Smooth muscle cell of the brain vasculature (primary cell): ENCODE measurements around the gene AWAT2.

Experiments used
- DNase-seq: peaks from one replicate; pipeline ENCODE4 v3.0.0-alpha.2; 2012; ENCODE audit warnings: low read depth, low spot score

AWAT2 gene

GRCh38 chrX:70049925-70050324, at the start of gene AWAT2:
Gene AWAT2, minus strand, starts transcription at chrX:70049938. Its CDS starts 6 bp downstream, at chrX:70049932.
- DNase-seq, result no peak

GRCh38 chrX:70096052-70096451, 46.3 kb upstream of the AWAT2 start:
- no peak for DNase-seq

DNA sequence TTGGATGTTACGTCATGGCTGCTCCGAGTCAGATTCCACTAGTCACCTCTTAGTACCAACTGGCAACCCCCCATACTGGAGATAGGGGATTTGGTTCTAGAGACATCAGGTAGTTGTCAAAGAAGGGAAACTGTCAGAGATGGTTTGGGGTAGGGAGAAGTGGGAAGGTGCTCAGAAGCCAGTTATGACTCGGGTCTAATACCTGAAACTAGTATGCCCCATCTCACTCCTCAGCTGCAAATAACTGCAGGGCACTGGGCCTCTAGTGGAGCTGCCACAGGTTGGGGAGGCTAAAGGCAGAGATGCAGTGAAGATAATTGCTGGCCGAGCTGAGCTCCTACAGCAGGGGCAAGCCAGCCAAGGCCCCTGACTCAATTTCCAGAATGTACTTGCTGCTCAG, 42.5 kb upstream of the AWAT2 start:
- DNase-seq, result no peak

GRCh38 chrX:70089604-70090297, 40.0 kb upstream of the AWAT2 start:
- DNase-seq, result no peak

DNA sequence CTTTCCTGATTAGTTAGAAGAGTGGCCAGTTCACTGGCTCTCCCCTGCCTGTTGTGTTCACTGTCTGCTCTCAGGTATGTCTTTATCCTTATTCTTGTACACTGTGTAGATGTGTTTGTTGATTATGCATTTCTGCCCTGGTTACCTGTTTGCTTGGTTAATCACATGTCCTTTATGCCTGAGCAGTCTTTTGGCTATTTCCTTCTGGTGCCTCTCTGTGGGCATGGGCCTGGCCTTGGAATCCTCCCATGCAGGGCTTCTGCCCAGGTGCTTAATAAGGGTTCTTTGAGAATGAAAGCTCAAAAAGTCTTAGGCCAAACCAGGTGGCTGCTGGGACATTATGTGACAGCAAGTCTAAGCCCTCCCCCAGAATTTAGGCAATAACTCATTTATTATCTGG, 39.0 kb upstream of the AWAT2 start:
- DNase-seq, result no peak

DNA sequence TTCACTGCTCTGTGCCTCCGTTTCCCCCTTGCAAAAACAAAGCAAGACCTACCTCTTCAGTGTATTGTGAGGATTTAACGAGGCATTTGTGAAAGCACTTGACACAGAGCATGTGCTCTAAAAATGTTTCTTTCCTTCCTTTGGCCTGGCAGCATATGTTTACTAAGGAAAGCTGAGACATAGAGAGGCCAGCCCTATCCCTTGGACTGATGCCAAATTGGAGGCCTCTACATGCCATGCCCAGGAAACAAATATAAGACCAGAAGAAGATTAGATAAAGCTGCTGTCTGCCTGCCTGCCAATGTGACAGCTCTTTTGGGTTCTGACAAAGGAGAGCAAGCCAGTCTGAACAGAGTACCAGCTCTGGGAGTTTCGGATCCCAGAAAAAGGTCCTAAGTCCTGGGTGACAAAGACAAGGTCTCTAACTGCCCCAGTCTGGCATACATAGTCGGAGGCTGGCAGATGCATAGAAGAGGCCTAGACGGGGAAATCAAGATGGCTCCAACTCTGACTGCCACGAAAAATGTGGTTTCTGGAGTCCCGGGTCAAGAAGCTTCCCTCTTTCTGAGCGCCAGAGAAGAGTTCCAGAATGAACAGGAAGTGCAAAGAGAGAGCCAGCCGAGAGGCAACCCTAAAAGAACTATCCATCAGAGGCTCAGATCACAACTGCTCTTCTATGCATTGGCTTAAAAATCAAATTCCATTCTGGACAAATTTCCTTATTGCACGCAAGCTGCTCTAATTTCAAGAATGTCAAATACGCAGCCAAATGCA, 38.3 kb upstream of the AWAT2 start:
- no peak for DNase-seq

DNA sequence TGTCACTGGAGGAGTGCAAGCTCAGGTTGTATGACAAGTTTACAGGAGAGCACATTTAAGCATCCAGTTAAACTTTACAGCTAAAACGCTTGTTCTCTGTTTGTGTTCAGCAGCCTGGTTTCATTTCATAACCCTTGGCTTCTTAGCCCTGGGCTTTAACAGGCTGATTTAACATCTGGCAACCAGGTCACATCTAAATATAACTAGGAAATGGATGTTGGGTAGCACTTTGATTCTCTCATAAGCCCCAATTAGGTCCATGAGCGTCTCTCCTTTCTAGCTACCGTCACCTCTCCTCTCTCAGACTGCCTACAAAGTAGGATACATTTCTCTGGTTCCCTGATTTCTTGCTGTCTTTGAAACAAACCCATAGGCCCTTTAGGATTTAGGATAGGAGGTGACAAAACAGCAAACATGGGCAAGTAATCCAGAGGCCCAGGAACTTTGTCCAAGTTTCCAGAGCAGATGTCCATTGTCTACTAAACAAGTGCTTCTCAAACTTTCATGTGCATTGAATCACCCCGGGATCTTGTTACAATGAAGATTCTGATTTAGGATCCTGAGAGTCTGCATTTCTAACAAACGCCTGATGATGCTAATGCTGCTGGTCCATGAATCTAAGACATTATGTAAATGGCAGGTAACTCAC, 35.0 kb upstream of the AWAT2 start:
- no peak for DNase-seq

DNA sequence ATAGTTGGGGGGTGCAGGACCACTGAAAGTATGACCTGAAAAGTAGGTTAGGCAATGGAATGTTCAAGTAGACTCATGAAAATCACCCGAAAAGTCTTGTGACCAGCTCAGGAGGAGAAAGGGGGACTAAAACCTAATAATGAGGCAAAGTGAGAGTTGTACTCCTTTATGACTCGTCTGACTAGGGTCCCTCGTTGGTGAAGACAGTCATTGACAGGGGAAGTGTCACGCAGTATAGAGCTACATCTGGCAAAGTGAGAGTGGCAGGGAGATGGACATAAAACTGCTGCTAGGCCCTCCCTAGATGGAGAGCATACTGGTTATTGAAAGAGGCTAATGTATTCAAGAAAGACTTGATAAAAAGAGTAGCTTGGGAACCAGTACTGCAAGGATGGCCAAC, 33.0 kb upstream of the AWAT2 start:
- no peak for DNase-seq

DNA sequence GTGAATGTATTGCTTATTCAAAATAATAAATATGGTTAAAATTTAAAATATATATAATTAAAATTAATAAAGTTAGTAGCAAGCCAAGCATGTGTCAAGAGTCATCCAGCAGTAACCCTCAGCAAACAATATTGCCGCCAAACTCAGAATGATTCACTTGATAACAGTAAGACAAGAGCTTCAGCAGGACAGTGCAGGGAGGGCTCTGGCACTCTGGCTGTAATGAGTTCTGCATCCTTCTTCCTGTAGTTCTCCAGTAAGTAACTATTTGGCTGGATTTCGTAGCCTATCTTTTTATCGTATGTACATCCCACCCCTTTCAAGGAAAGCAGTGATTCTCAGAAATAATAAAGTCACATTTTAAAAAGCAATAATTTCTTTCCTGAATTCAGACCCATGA, 30.1 kb upstream of the AWAT2 start:
- no peak for DNase-seq

DNA sequence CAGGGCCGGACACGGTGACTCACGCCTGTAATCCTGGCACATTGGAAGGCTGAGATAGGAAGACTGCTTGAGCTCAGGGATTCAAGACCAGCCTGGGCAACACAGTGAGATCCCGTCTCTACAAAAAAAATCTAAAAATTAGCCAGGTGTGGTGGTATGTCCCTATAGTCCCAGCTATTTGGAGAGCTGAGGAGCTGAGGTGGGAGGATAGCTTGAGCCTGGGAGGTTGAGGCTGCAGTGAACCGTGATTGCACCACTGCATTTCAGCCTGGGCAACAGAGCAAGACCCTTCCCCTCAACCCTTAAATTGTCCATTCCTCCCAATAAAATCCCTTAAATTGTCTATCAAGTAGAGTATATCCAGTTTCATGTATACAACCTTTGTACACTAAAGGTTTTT, 29.6 kb upstream of the AWAT2 start:
- no peak for DNase-seq

DNA sequence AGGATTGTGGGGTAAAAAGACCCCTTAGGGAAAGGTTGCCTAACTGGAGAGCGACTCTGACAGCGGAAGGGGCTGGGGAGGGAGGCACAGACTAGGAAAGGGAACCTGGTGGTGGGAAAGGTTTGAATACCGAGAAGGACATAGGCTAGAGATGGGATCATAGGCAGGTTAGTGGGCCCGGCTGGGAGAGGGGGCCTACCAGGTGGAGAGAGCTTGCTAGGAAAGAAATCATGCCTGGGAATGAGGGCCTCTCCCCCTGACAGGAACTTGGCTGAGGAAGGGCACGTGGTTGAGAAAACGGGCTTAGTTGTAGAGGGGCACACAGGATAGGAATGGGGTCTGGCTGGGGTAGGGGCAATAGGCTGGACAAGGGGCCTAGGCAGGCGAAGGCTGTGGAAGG, 16.9 kb upstream of the AWAT2 start:
- no peak for DNase-seq

GRCh38 chrX:70062961-70063550, 13.3 kb upstream of the AWAT2 start:
- DNase-seq, result no peak

DNA sequence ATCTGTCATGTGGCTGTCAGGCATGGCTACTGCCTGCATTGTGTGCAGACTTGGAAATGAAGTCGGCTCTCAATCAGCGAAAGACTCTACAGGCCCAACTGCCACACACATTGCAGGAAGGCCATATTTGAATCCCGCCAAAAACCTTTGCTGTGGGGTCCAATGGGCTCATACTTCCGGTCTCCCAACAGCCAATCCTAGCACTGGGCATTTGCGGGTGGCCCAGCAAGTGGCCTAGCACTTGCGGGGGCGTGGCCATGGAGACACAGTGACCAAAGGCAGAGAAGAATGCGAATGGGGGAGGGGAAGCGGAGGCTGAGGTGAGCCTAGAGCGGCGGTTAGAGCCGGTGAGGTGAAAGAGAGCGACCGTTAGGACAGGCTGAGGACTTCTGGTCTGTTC, 12.3 kb upstream of the AWAT2 start, which contains the start of gene OTUD6A:
TSS of gene OTUD6A (plus strand) at position 382 of the 400 bp plus-strand sequence. CDS start 68 bp downstream, outside the sequence.
- DNase-seq, result no peak

- DNase-seq, result no peak
Measured at GRCh38 chrX:70054391-70054790, 4.7 kb upstream of the AWAT2 start.

GRCh38 chrX:70052895-70053615, 3.3 kb upstream of the AWAT2 start:
- no peak for DNase-seq

GRCh38 chrX:70049406-70049805, 332 bp downstream of the AWAT2 start:
- no peak for DNase-seq

GRCh38 chrX:70046978-70047377, 2.8 kb downstream of the AWAT2 start:
- no peak for DNase-seq

DNA sequence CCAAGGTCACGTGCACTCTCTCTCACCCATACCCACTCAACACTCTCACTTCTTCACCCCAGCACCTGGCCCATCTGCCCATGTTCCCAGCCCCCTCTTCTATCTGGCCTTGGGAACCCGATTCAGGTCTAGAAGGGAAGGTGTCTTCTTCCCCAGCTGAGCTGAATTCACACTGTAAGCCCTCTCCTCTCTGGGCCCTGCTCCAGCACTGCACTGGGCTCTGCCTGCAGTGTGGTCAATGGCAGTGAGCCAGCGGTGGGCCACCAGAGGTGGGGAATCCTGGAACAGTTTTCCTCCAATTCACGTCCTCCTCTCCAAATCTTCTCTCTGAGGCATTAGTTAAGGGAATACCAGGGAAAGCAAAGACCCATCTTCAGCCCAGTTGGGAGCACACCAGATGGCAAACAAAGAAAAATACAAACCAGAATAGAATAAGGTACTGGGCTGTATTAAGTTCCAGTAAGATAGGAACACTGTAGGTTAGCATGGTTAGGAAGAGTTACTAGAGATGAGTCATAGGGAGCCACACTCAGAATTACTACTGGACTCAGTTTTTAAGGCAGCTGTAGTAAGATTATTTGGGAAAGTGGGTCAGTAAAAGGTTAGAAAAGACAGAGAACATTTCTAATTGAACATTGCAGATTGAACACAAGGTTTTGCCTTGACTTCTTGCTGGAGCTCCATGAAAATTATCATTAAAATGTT, 5.0 kb downstream of the AWAT2 start:
- no peak for DNase-seq

DNA sequence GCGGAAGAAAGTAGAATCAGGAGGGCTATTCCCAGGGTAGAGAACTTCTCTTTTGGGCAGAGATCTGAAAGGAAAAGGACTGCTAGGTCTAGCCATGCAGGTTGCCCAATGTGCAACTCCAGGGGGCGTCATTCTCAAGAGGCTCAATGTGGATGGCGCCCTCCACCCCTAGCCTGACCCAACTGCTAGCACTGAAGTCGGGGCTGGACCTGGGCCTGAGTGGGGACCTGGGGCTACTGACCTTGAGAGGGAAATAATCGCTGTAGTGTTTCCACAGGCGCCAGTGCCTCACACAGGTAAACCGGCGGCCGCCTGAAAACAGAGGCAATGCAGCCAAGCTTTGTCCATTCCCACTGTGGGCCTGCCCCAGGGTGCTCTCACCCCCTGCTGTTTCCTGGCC, 6.1 kb downstream of the AWAT2 start:
- DNase-seq, result no peak

- no peak for DNase-seq
Measured at GRCh38 chrX:70042399-70043371, 7.1 kb downstream of the AWAT2 start.
